Esophagus squamous epithelium (tissue), 5 donors: ENCODE data around the gene CAMK1D. TPM values are rescaled to one million over a fixed set of nuclear protein-coding genes. Genes with fewer than 3 reads are reported as not detected.
A peak's percentile ranks its signal among the peaks of the same experiment; 100 is the strongest.

Experiments used
- DNase-seq: peaks from one replicate; lab custom pipeline; 2025; lab: John Stamatoyannopoulos, UW
- H3K27ac ChIP-seq, 4 donors: fragments of 200-600 bp; sonication (generic); one replicate each; pipeline ENCODE4 v1.5.1; 2016 to 2019; ENCODE audit warnings: mild to moderate bottlenecking in 1 of 4
- H3K27me3 ChIP-seq, 4 donors: fragments of 200-600 bp; sonication (generic); 1 replicate in 3 of 4; 2 replicates in 1 of 4; pipeline versions ENCODE4 v1.5.1 to v1.6.0; 2017 to 2021; ENCODE audit warnings: antibody characterized with exemption in 1 of 4
- H3K36me3 ChIP-seq, 3 donors: fragments of 200-600 bp; sonication (generic); one replicate each; pipeline ENCODE4 v1.5.1; 2016 to 2019
- H3K4me1 ChIP-seq, 3 donors: fragments of 200-600 bp; sonication (generic); one replicate each; pipeline ENCODE4 v1.5.1; 2017 to 2019
- H3K4me3 ChIP-seq, 4 donors: fragments of 200-600 bp; sonication (generic); 1 replicate in 3 of 4; 2 replicates in 1 of 4; pipeline ENCODE4 v1.5.1; 2016 to 2019; ENCODE audit warnings: mild to moderate bottlenecking in 2 of 4, moderate library complexity in 1 of 4
- H3K9me3 ChIP-seq, 3 donors: fragments of 200-600 bp; sonication (generic); one replicate each; pipeline ENCODE4 v1.5.1; 2016 to 2019
- CTCF ChIP-seq, 6 experiments: fragments of 450-650 bp in 4 of 6; fragments of 200-600 bp in 2 of 6; sonication (generic) in 2 of 6; IDR thresholded peaks; one replicate each; pipeline ENCODE4 v1.5.1; 2016 to 2019; ENCODE audit warnings: antibody characterized with exemption in 6 of 6, mild to moderate bottlenecking in 4 of 6, moderate library complexity in 4 of 6
- POLR2A ChIP-seq, 4 donors: fragments of 450-650 bp; IDR thresholded peaks; one replicate each; pipeline ENCODE4 v1.6.1; 2017; ENCODE audit warnings: antibody characterized with exemption in 4 of 4, mild to moderate bottlenecking in 4 of 4, moderate library complexity in 3 of 4
- WGBS, 2 donors: methylation state at CpG; one replicate each; pipeline ENCODE4 v1.1.5; 2018; 5-methylcytosine and 5-hydroxymethylcytosine counted together
- intact Hi-C: fragments of 100-400 bp; cut with DNase I; formaldehyde crosslinking; loops from one replicate; pipeline ENCODE4 v1.15.0; 2022
- total RNA-seq, 4 donors: library from RNA; depleted of rRNA; stranded (reverse); fragments of >200 nt; gene quantifications; one replicate each; pipeline ENCODE4 v1.1.0, GENCODE V29; 2016
- donor health status: DM: yes; HTN: yes; CAD: no.

Gene CAMK1D
- total RNA-seq, 4 donors from 2014 or later, result 3.8 to 11.8 (median 9.9) TPM

GRCh38 chr10:12577610-12578009, 228.3 kb downstream of the CAMK1D start:
- TF ChIP-seq POLR2A (IDR thresholded peaks at IDR 0.05), result no peak
- Histone ChIP-seq H3K9me3 (no peaks in the 10 kb centered on the region), H3K4me1 (peaks cover 0 to 9% (median 0%) of the 10 kb centered on the region in 3 donors), H3K36me3 (no peaks in the 10 kb centered on the region), H3K27ac (no peak overlapping the region), H3K4me3 (no peak overlapping the region), H3K27me3 (no peaks in the 10 kb centered on the region)
- intact Hi-C loops, result no loop called here
- no peak for DNase-seq
- 95 to 96% methylated on average over 7 of the region's 7 CpGs for WGBS, 2 donors

DNA sequence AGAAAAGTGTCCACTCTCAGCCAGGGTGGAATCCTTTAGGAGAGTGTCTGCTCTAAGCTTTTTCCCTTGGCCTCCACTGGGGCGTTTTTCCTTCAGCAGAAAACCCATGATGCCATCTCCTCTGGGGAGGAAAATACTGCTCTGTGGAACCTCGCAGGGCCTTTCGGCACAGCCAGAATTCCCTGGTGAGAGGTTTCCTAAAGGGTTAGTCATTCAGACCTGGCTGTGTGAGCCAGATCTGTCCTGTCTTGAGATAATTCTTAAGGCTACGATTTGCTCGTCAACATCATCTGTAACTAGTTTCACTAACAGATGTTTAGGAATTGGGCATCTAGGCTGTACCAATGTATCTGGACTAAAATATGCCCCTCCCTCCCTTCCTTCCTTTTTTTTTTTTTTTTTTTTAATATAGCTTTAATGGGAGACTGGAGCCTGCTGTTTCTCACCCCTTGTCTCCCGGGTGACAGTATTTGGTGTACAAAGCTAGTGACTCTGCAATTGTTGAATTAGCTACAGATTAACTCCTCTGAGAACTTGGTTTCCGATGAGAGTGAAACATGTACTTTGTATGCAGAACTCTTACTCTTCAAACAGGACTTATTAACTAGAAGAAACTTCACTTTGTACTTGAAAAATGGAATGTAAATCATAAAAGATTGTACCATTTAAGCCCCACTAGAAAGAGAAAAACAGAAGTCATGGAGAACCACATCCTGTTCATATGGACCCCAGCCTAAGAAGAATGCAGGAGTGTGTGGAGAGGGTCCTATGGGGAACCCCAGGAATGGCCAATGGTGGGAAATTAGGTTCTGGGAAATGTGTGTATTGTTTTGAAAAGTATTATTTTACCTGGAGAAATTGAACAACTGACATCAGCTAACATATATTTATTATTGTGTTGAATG, 230.9 kb downstream of the CAMK1D start:
- no peak for DNase-seq
- no peaks in the 10 kb centered on the region for H3K9me3 ChIP-seq
- intact Hi-C loops, result no loop called here
- no peaks in the 10 kb centered on the region for H3K27me3 ChIP-seq
- H3K4me3 ChIP-seq, result no peak overlapping the region
- WGBS, 2 donors, result 54 to 56% methylated on average over 6 to 7 of the region's 7 CpGs
- no peaks in the 10 kb centered on the region for H3K36me3 ChIP-seq
- peak overlapping the region in 2 of 4 donors; percentile 19 to 36 for H3K27ac ChIP-seq
- TF ChIP-seq CTCF (IDR thresholded peaks at IDR 0.05) (no peak), POLR2A (IDR thresholded peaks at IDR 0.05) (no peak)
- peaks cover 0 to 17% (median 0%) of the 10 kb centered on the region in 3 donors for H3K4me1 ChIP-seq

- H3K4me1 ChIP-seq, result peaks cover 16 to 51% (median 19%) of the 10 kb centered on the region in 3 donors
- intact Hi-C loops, result no loop called here
- H3K9me3 ChIP-seq, result no peaks in the 10 kb centered on the region
- H3K4me3 ChIP-seq, result no peak overlapping the region
- H3K36me3 ChIP-seq, result no peaks in the 10 kb centered on the region
- no peak for TF ChIP-seq CTCF (IDR thresholded peaks at IDR 0.05)
- TF ChIP-seq POLR2A (IDR thresholded peaks at IDR 0.05), result no peak
- H3K27me3 ChIP-seq, result no peaks in the 10 kb centered on the region
- 91 to 97% methylated on average over 5 of the region's 5 CpGs for WGBS, 2 donors
- no peak for DNase-seq
- H3K27ac ChIP-seq, result no peak overlapping the region
These were observed 234.7 kb downstream of the CAMK1D start for GRCh38 chr10:12583891-12584595.

GRCh38 chr10:12586741-12587140, 237.4 kb downstream of the CAMK1D start:
- peaks cover 17 to 65% (median 22%) of the 10 kb centered on the region in 3 donors for H3K4me1 ChIP-seq
- 38 to 69% methylated on average over 2 to 3 of the region's 4 CpGs for WGBS, 2 donors
- H3K4me3 ChIP-seq, result no peak overlapping the region
- no peak for TF ChIP-seq POLR2A (IDR thresholded peaks at IDR 0.05)
- no peak for TF ChIP-seq CTCF (IDR thresholded peaks at IDR 0.05)
- no peak for DNase-seq
- H3K27me3 ChIP-seq, result no peaks in the 10 kb centered on the region
- peak overlapping the region in 3 of 4 donors; percentile 43 to 72 (median 57) for H3K27ac ChIP-seq
- no peaks in the 10 kb centered on the region for H3K36me3 ChIP-seq
- no peaks in the 10 kb centered on the region for H3K9me3 ChIP-seq
- intact Hi-C loops, result no loop called here

GRCh38 chr10:12587451-12587888, 238.1 kb downstream of the CAMK1D start:
- WGBS, 2 donors, result 71 to 72% methylated on average over 2 to 4 of the region's 4 CpGs
- no peak for DNase-seq
- no peaks in the 10 kb centered on the region for H3K27me3 ChIP-seq
- H3K4me3 ChIP-seq, result no peak overlapping the region
- H3K27ac ChIP-seq, result peak overlapping the region in 3 of 4 donors; percentile 43 to 72 (median 57)
- TF ChIP-seq POLR2A (IDR thresholded peaks at IDR 0.05) (no peak), CTCF (IDR thresholded peaks at IDR 0.05) (no peak)
- no peaks in the 10 kb centered on the region for H3K36me3 ChIP-seq
- no peaks in the 10 kb centered on the region for H3K9me3 ChIP-seq
- peaks cover 18 to 71% (median 22%) of the 10 kb centered on the region in 3 donors for H3K4me1 ChIP-seq
- intact Hi-C loops, result no loop called here
